ENCODE measurements around the gene SIX5.

Gene SIX5

GRCh38 chr19:45790942-45791341 lies 21.9 kb upstream of the SIX5 start (continued):
- TF ChIP-seq HIC1 (tag by site-specific recombination; IDR thresholded peaks at IDR 0.05) (no peak), ZNF155 (tag by site-specific recombination; IDR thresholded peaks at IDR 0.05) (no peak)
- TF ChIP-seq, protein P1, sequence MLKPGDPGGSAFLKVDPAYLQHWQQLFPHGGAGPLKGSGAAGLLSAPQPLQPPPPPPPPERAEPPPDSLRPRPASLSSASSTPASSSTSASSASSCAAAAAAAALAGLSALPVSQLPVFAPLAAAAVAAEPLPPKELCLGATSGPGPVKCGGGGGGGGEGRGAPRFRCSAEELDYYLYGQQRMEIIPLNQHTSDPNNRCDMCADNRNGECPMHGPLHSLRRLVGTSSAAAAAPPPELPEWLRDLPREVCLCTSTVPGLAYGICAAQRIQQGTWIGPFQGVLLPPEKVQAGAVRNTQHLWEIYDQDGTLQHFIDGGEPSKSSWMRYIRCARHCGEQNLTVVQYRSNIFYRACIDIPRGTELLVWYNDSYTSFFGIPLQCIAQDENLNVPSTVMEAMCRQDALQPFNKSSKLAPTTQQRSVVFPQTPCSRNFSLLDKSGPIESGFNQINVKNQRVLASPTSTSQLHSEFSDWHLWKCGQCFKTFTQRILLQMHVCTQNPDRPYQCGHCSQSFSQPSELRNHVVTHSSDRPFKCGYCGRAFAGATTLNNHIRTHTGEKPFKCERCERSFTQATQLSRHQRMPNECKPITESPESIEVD (tag by site-specific recombination; IDR thresholded peaks at IDR 0.05): no peak

DNA sequence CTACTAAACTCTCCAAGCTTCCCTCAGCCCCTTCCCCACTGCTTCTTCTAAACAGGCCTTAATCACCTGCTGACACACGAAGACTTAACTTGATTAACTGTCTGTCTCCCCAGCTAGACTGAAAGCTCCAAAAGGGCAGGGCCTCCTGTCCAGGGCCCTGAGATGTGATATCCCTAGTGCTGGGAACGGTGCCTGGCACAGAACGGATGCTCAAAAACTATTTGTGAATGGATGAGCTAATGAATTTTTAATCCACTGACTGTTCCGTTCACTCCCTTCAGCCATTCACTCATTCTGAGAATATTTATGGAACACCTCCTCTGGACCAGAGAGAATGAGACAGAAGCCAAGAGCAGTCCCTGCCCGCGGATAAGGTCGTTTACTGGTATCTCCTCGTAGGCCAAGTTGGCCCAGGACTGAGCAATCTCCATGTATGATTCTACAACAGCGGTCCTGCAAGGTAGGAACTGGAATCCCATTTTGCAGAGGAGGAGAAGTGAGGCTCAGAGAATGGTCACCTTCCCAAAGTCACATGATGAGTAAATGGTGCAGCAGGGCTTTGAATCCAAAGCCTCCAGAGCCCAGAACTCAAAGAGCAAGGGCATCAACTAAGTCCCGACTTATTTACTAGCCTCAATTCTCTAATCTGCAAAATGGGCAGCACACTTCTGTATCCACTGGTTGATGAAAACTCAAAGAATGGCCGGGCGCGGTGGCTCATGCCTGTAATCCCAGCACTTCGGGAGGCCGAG lies 20.2 kb upstream of the SIX5 start:
- Histone ChIP-seq H3K4me1 (ENCODE audit: control insufficient read depth, insufficient read depth, low read length) (peaks cover 13% of the 10 kb centered on the region), H3K4me3 (ENCODE audit: low read depth, low read length) (no peak overlapping the region), H3K9me3 (ENCODE audit: control insufficient read depth, insufficient read depth, low read depth, low read length) (no peaks in the 10 kb centered on the region), H3K27ac (ENCODE audit: extremely low read depth, low read depth, low read length) (no peak overlapping the region), H3K36me3 (ENCODE audit: control insufficient read depth in 2 of 2, insufficient read depth in 1 of 2, low read length in 2 of 2) (peaks cover 31 to 61% of the 10 kb centered on the region in 2 experiments)
- CTCF ChIA-PET: interaction anchor here (0.8 to 2.5 kb wide), 4 partner anchors 10 to 29 kb away, joined by 3 to 11 read pairs (median 8); no protein-coding TSS in a partner anchor
- POLR2A ChIA-PET: interaction anchor here (0.6 to 1.9 kb wide), 4 partner anchors 18 to 135 kb away, joined by 3 to 11 read pairs (median 3); no protein-coding TSS in a partner anchor
- TF ChIP-seq SALL2 (tag by site-specific recombination; IDR thresholded peaks at IDR 0.05; ENCODE audit: borderline replicate concordance): no peak
- no peak for TF ChIP-seq ZNF248 (tag by site-specific recombination; IDR thresholded peaks at IDR 0.05)
- no peak for TF ChIP-seq ZNF792 (tag by site-specific recombination; IDR thresholded peaks at IDR 0.05)
- no peak for TF ChIP-seq KLF17 (tag by site-specific recombination; IDR thresholded peaks at IDR 0.05)
- no peak for TF ChIP-seq ZFP3 (tag by site-specific recombination; IDR thresholded peaks at IDR 0.05; ENCODE audit: low read depth)
- no peak for TF ChIP-seq YY2 (tag by site-specific recombination; IDR thresholded peaks at IDR 0.05)
- no peak for TF ChIP-seq ZNF266 (tag by site-specific recombination; IDR thresholded peaks at IDR 0.05; ENCODE audit: low read depth)
- no peak for TF ChIP-seq OSR2 (tag by site-specific recombination; IDR thresholded peaks at IDR 0.05)
- no peak for TF ChIP-seq ZNF16 (tag by site-specific recombination; IDR thresholded peaks at IDR 0.05; ENCODE audit: low read depth)
- TF ChIP-seq, protein P2, sequence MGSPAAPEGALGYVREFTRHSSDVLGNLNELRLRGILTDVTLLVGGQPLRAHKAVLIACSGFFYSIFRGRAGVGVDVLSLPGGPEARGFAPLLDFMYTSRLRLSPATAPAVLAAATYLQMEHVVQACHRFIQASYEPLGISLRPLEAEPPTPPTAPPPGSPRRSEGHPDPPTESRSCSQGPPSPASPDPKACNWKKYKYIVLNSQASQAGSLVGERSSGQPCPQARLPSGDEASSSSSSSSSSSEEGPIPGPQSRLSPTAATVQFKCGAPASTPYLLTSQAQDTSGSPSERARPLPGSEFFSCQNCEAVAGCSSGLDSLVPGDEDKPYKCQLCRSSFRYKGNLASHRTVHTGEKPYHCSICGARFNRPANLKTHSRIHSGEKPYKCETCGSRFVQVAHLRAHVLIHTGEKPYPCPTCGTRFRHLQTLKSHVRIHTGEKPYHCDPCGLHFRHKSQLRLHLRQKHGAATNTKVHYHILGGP (tag by site-specific recombination; IDR thresholded peaks at IDR 0.05): no peak
- no peak for TF ChIP-seq KLF16 (tag by site-specific recombination; IDR thresholded peaks at IDR 0.05)
- TF ChIP-seq SCRT2 (tag by site-specific recombination; IDR thresholded peaks at IDR 0.05): no peak
- no peak for TF ChIP-seq WT1 (tag by site-specific recombination; IDR thresholded peaks at IDR 0.05)
- no peak for TF ChIP-seq ZNF664 (tag by site-specific recombination; IDR thresholded peaks at IDR 0.05)
- no peak for TF ChIP-seq ZNF350 (tag by site-specific recombination; IDR thresholded peaks at IDR 0.05)
- no peak for TF ChIP-seq REPIN1 (tag by site-specific recombination; IDR thresholded peaks at IDR 0.05; ENCODE audit: low read depth)
- no peak for TF ChIP-seq AEBP2 (tag by site-specific recombination; IDR thresholded peaks at IDR 0.05; ENCODE audit: borderline replicate concordance)
- no peak for TF ChIP-seq ZNF391 (tag by site-specific recombination; IDR thresholded peaks at IDR 0.05; ENCODE audit: borderline replicate concordance, low read depth)
- TF ChIP-seq ZNF837 (tag by site-specific recombination; IDR thresholded peaks at IDR 0.05): no peak
